Airway epithelial cell (primary cell): ENCODE measurements around the gene DCD. TPM values are rescaled to one million over a fixed set of nuclear protein-coding genes. Genes with fewer than 3 reads are reported as not detected.

Experiments used
- total RNA-seq: library from RNA; depleted of rRNA; stranded (reverse); fragments of >200 nt; gene quantifications from 2 replicates; pipeline ENCODE4 v1.2.3, GENCODE V29; 2015

DCD gene
- total RNA-seq = not detected in 2 replicates

GRCh38 chr12:54648265-54648664 lies at the start of gene DCD:
TSS of gene DCD (minus strand) at chr12:54648365. CDS start at chr12:54648303, 62 bp downstream.

GRCh38 chr12:54634795-54635194 lies 13.4 kb downstream of the DCD start, which contains the start of gene LACRT:
TSS of gene LACRT (minus strand) at chr12:54634895. CDS start at chr12:54634841, 54 bp downstream.

Other genes starting within 250 kb of the DCD start
- gene ITGA5, start 229.1 kb downstream of the DCD start, total RNA-seq = 73.7 and 91.3 TPM in 2 replicates
- gene GTSF1, start 174.8 kb downstream of the DCD start, total RNA-seq = not detected in 2 replicates
- 0.05 TPM in 1 of 2 replicates, not detected in the other for gene NCKAP1L, start 150.6 kb downstream of the DCD start, total RNA-seq
- not detected in 2 replicates for gene PDE1B, start 98.8 kb downstream of the DCD start, total RNA-seq
- gene PPP1R1A, start 59.7 kb downstream of the DCD start, total RNA-seq = not detected in 2 replicates
- not detected in 2 replicates for gene LACRT, start 13.5 kb downstream of the DCD start, total RNA-seq
- gene MUCL1, start 206.2 kb upstream of the DCD start, total RNA-seq = 4.7 TPM in 1 of 2 replicates, not detected in the other